HEK293 (cell line): ENCODE data around the gene CDCA3.

Source experiments
- CTCF ChIP-seq: fragments of 450-650 bp; formaldehyde crosslinking; IDR thresholded peaks from 2 replicates; pipeline ENCODE4 v1.5.1; 2016; ENCODE audit warnings: missing biosample characterization, missing genetic modification characterization
- GLIS1 ChIP-seq: fragments of 450-650 bp; formaldehyde crosslinking; IDR thresholded peaks from 2 replicates; pipeline ENCODE4 v1.5.1; 2016; ENCODE audit warnings: missing biosample characterization, missing genetic modification characterization
- INSM2 ChIP-seq: fragments of 450-650 bp; formaldehyde crosslinking; IDR thresholded peaks from 2 replicates; pipeline ENCODE4 v1.5.1; 2016; ENCODE audit warnings: missing biosample characterization, missing genetic modification characterization
- KLF10 ChIP-seq: fragments of 450-650 bp; IDR thresholded peaks from 2 replicates; pipeline ENCODE4 v1.5.1; 2018; ENCODE audit warnings: missing biosample characterization, mild to moderate bottlenecking, missing genetic modification characterization
- KLF9 ChIP-seq: fragments of 450-650 bp; formaldehyde crosslinking; IDR thresholded peaks from 2 replicates; pipeline ENCODE4 v1.5.1; 2016; ENCODE audit warnings: missing biosample characterization, missing genetic modification characterization, low read depth
- MYNN ChIP-seq: fragments of 450-650 bp; formaldehyde crosslinking; IDR thresholded peaks from 2 replicates; pipeline ENCODE4 v1.5.1; 2016; ENCODE audit warnings: missing biosample characterization, missing genetic modification characterization, borderline replicate concordance
- PRDM6 ChIP-seq: fragments of 450-650 bp; formaldehyde crosslinking; IDR thresholded peaks from 2 replicates; pipeline ENCODE4 v1.5.1; 2017; ENCODE audit warnings: missing biosample characterization, missing genetic modification characterization
- RBAK ChIP-seq: fragments of 450-650 bp; formaldehyde crosslinking; IDR thresholded peaks from 2 replicates; pipeline ENCODE4 v1.5.1; 2016; ENCODE audit warnings: missing biosample characterization, missing genetic modification characterization
- TCF7L2 ChIP-seq: IDR thresholded peaks from 2 replicates; pipeline ENCODE4 v1.6.1; 2011; ENCODE audit warnings: low read depth, mild to moderate bottlenecking, inconsistent platforms, low read length, moderate library complexity, borderline replicate concordance
- WT1 ChIP-seq: fragments of 450-650 bp; formaldehyde crosslinking; IDR thresholded peaks from 2 replicates; pipeline ENCODE4 v1.5.1; 2016; ENCODE audit warnings: missing biosample characterization, missing genetic modification characterization
- ZBTB11 ChIP-seq: fragments of 450-650 bp; formaldehyde crosslinking; conservative IDR thresholded peaks from 2 replicates; pipeline ENCODE4 v1.5.1; 2016; ENCODE audit warnings: low read depth, missing biosample characterization, missing genetic modification characterization
- ZBTB44 ChIP-seq: fragments of 450-650 bp; IDR thresholded peaks from 2 replicates; pipeline ENCODE4 v1.5.1; 2018; ENCODE audit warnings: missing biosample characterization, mild to moderate bottlenecking, missing genetic modification characterization
- ZFHX2 ChIP-seq: fragments of 450-650 bp; formaldehyde crosslinking; conservative IDR thresholded peaks from 2 replicates; pipeline ENCODE4 v1.5.1; 2016; ENCODE audit warnings: missing biosample characterization, missing genetic modification characterization
- ZIC2 ChIP-seq: fragments of 450-650 bp; formaldehyde crosslinking; IDR thresholded peaks from 2 replicates; pipeline ENCODE4 v1.5.1; 2016; ENCODE audit warnings: missing biosample characterization, missing genetic modification characterization
- ZNF174 ChIP-seq: fragments of 450-650 bp; formaldehyde crosslinking; IDR thresholded peaks from 2 replicates; pipeline ENCODE4 v1.5.0; 2017; ENCODE audit warnings: missing biosample characterization, mild to moderate bottlenecking, missing genetic modification characterization
- ZNF211 ChIP-seq: fragments of 450-650 bp; formaldehyde crosslinking; IDR thresholded peaks from 2 replicates; pipeline ENCODE4 v1.5.1; 2016; ENCODE audit warnings: low read depth, missing biosample characterization, missing genetic modification characterization
- ZNF335 ChIP-seq: fragments of 450-650 bp; formaldehyde crosslinking; conservative IDR thresholded peaks from 2 replicates; pipeline ENCODE4 v1.5.1; 2016; ENCODE audit warnings: missing biosample characterization, missing genetic modification characterization
- ZNF394 ChIP-seq: fragments of 450-650 bp; formaldehyde crosslinking; IDR thresholded peaks from 2 replicates; pipeline ENCODE4 v1.5.1; 2016; ENCODE audit warnings: missing biosample characterization, missing genetic modification characterization, mild to moderate bottlenecking, moderate library complexity, borderline replicate concordance
- ZNF530 ChIP-seq: fragments of 450-650 bp; formaldehyde crosslinking; IDR thresholded peaks from 2 replicates; pipeline ENCODE4 v1.5.1; 2016; ENCODE audit warnings: low read depth, missing biosample characterization, missing genetic modification characterization
- ZNF571 ChIP-seq: fragments of 450-650 bp; formaldehyde crosslinking; IDR thresholded peaks from 2 replicates; pipeline ENCODE4 v1.5.0; 2017; ENCODE audit warnings: missing biosample characterization, missing genetic modification characterization
- ZNF624 ChIP-seq: fragments of 450-650 bp; formaldehyde crosslinking; IDR thresholded peaks from 2 replicates; pipeline ENCODE4 v1.5.1; 2017; ENCODE audit warnings: missing biosample characterization, missing genetic modification characterization
- ZNF654 ChIP-seq: fragments of 450-650 bp; formaldehyde crosslinking; IDR thresholded peaks from 2 replicates; pipeline ENCODE4 v1.5.1; 2016; ENCODE audit warnings: low read depth, missing biosample characterization, missing genetic modification characterization
- ZNF658 ChIP-seq: fragments of 450-650 bp; formaldehyde crosslinking; IDR thresholded peaks from 2 replicates; pipeline ENCODE4; 2016; ENCODE audit warnings: missing biosample characterization, missing genetic modification characterization
- ZNF677 ChIP-seq: fragments of 450-650 bp; IDR thresholded peaks from 2 replicates; pipeline ENCODE4 v1.5.0; 2018; ENCODE audit warnings: missing biosample characterization, mild to moderate bottlenecking, missing genetic modification characterization, moderate library complexity
- ZNF701 ChIP-seq: fragments of 450-650 bp; formaldehyde crosslinking; IDR thresholded peaks from 2 replicates; pipeline ENCODE4 v1.5.1; 2016; ENCODE audit warnings: missing biosample characterization, missing genetic modification characterization
- ZSCAN18 ChIP-seq: fragments of 450-650 bp; formaldehyde crosslinking; IDR thresholded peaks from 2 replicates; pipeline ENCODE4 v1.5.1; 2016; ENCODE audit warnings: missing biosample characterization, missing genetic modification characterization
- ZSCAN23 ChIP-seq: fragments of 450-650 bp; formaldehyde crosslinking; IDR thresholded peaks from 2 replicates; pipeline ENCODE4 v1.5.1; 2016; ENCODE audit warnings: missing biosample characterization, missing genetic modification characterization

CDCA3 gene

GRCh38 chr12:6890789-6891645, 39.9 kb upstream of the CDCA3 start (continued):
- peak; percentile 91 for TF ChIP-seq KLF10 (tag by site-specific recombination)
- no peak for TF ChIP-seq ZNF174 (tag by site-specific recombination)
- TF ChIP-seq WT1 (tag by site-specific recombination), result peak; percentile 19; the same call in 1 of the 2 replicates
- TF ChIP-seq ZBTB44 (tag by site-specific recombination), result peak; percentile 70; the same call in 1 of the 2 replicates
- no peak for TF ChIP-seq TCF7L2
- TF ChIP-seq ZNF677 (tag by site-specific recombination), result no peak
- TF ChIP-seq ZNF530, result no peak
- TF ChIP-seq GLIS1, result peak; percentile 62; the same call in 1 of the 2 replicates
- peak; percentile 92 for TF ChIP-seq KLF9 (tag by site-specific recombination)
- TF ChIP-seq RBAK (tag by site-specific recombination), result no peak
- TF ChIP-seq MYNN (tag by site-specific recombination), result no peak
- TF ChIP-seq ZNF658 (tag by site-specific recombination), result no peak
- TF ChIP-seq ZIC2, result peak; percentile 79
- TF ChIP-seq ZNF624 (tag by site-specific recombination), result no peak
- no peak for TF ChIP-seq ZSCAN18 (tag by site-specific recombination)
- 0 out of 2 replicates have a peak, but pooled peaks have one; percentile 38 for TF ChIP-seq INSM2
- TF ChIP-seq ZNF335 (tag by site-specific recombination), result peak; percentile 52; the same call in 1 of the 2 replicates
- TF ChIP-seq ZNF654 (tag by site-specific recombination), result peak; percentile 9; the same call in 1 of the 2 replicates
- 0 out of 2 replicates have a peak, but pooled peaks have one; percentile 15 for TF ChIP-seq PRDM6
- no peak; the same call in 1 of the 2 replicates for TF ChIP-seq ZNF211 (tag by site-specific recombination)
- TF ChIP-seq ZBTB11 (tag by site-specific recombination), result peak; percentile 63
- no peak for TF ChIP-seq ZSCAN23 (tag by site-specific recombination)
- TF ChIP-seq ZNF571 (tag by site-specific recombination), result no peak
- peak; percentile 86 for TF ChIP-seq CTCF (tag by site-specific recombination)
- TF ChIP-seq ZNF394 (tag by site-specific recombination), result peak; percentile 11
- TF ChIP-seq ZFHX2 (tag by site-specific recombination), result peak; percentile 96
- TF ChIP-seq ZNF701 (tag by site-specific recombination), result no peak
